ENCODE measurements around the gene KATNBL1.

Gene KATNBL1

GRCh38 chr15:34241376-34242330 is 31.8 kb upstream of the KATNBL1 start:
- TF ChIP-seq BHLHE40 (IDR thresholded peaks at IDR 0.05; ENCODE audit: borderline replicate concordance), result no peak
- TF ChIP-seq PKNOX1 (IDR thresholded peaks at IDR 0.05), result no peak
- no peak for TF ChIP-seq SP1 (IDR thresholded peaks at IDR 0.05)
- TF ChIP-seq CTBP1 (IDR thresholded peaks at IDR 0.05; ENCODE audit: borderline replicate concordance), result no peak
- TF ChIP-seq LEF1 (IDR thresholded peaks at IDR 0.05; ENCODE audit: borderline replicate concordance), result no peak
- TF ChIP-seq ARNT (IDR thresholded peaks at IDR 0.05), result no peak
- TF ChIP-seq TARDBP (IDR thresholded peaks at IDR 0.05), result no peak
- TF ChIP-seq FOXK2 (IDR thresholded peaks at IDR 0.05), result no peak
- no peak for TF ChIP-seq HDGF (IDR thresholded peaks at IDR 0.05; ENCODE audit: borderline replicate concordance)
- TF ChIP-seq NFRKB (IDR thresholded peaks at IDR 0.05), result no peak
- TF ChIP-seq FOXM1 (IDR thresholded peaks at IDR 0.05; ENCODE audit: borderline replicate concordance), result no peak
- TF ChIP-seq SUZ12 (IDR thresholded peaks at IDR 0.05), result no peak
- TF ChIP-seq ZNF384 (IDR thresholded peaks at IDR 0.05), result no peak
- TF ChIP-seq ELF4 (IDR thresholded peaks at IDR 0.05), result no peak
- ChIA-PET CTCF (interaction anchor here (1.0 to 1.1 kb wide), 2 partner anchors 8 to 11 kb away, joined by 3 to 4 read pairs; no protein-coding TSS in a partner anchor), POLR2A (no interaction called here)
- DNase-seq (ENCODE audit: extremely low spot score), result peak; percentile 23

GRCh38 chr15:34240537-34240936 is 30.6 kb upstream of the KATNBL1 start:
- no peak for TF ChIP-seq FOXM1 (IDR thresholded peaks at IDR 0.05; ENCODE audit: borderline replicate concordance)
- no peak for TF ChIP-seq ARNT (IDR thresholded peaks at IDR 0.05)
- TF ChIP-seq LEF1 (IDR thresholded peaks at IDR 0.05; ENCODE audit: borderline replicate concordance), result no peak
- no peak for TF ChIP-seq NFRKB (IDR thresholded peaks at IDR 0.05)
- no peak for TF ChIP-seq CTBP1 (IDR thresholded peaks at IDR 0.05; ENCODE audit: borderline replicate concordance)
- no peak for TF ChIP-seq L3MBTL2 (conservative IDR thresholded peaks at IDR 0.05)
- no peak for TF ChIP-seq PKNOX1 (IDR thresholded peaks at IDR 0.05)
- no peak for TF ChIP-seq FOXK2 (IDR thresholded peaks at IDR 0.05)
- DNase-seq (ENCODE audit: extremely low spot score), result no peak
- CTCF ChIA-PET, result interaction anchor here (0.6 to 1.1 kb wide), 2 partner anchors 12 to 1074 kb away, joined by 3 read pairs; no protein-coding TSS in a partner anchor
- POLR2A ChIA-PET, result no interaction called here

- TF ChIP-seq SP1 (IDR thresholded peaks at IDR 0.05), result no peak
- no peak for TF ChIP-seq NFRKB (IDR thresholded peaks at IDR 0.05)
- TF ChIP-seq BHLHE40 (IDR thresholded peaks at IDR 0.05; ENCODE audit: borderline replicate concordance), result no peak
- no peak for TF ChIP-seq FOXA1 (IDR thresholded peaks at IDR 0.05)
- no peak for TF ChIP-seq FOXM1 (IDR thresholded peaks at IDR 0.05; ENCODE audit: borderline replicate concordance)
- TF ChIP-seq LEF1 (IDR thresholded peaks at IDR 0.05; ENCODE audit: borderline replicate concordance), result no peak
- TF ChIP-seq PKNOX1 (IDR thresholded peaks at IDR 0.05), result no peak
- no peak for TF ChIP-seq FOXK2 (IDR thresholded peaks at IDR 0.05)
- no peak for TF ChIP-seq SUZ12 (IDR thresholded peaks at IDR 0.05)
- TF ChIP-seq HDGF (IDR thresholded peaks at IDR 0.05; ENCODE audit: borderline replicate concordance), result no peak
- no peak for TF ChIP-seq TARDBP (IDR thresholded peaks at IDR 0.05)
- no peak for TF ChIP-seq ELF4 (IDR thresholded peaks at IDR 0.05)
- no peak for TF ChIP-seq ZNF384 (IDR thresholded peaks at IDR 0.05)
- no peak for TF ChIP-seq ARNT (IDR thresholded peaks at IDR 0.05)
- TF ChIP-seq L3MBTL2 (conservative IDR thresholded peaks at IDR 0.05), result no peak
- TF ChIP-seq CTBP1 (IDR thresholded peaks at IDR 0.05; ENCODE audit: borderline replicate concordance), result no peak
- ChIA-PET POLR2A (no interaction called here), CTCF (no interaction called here)
- no peak for DNase-seq (ENCODE audit: extremely low spot score)
These were observed 29.4 kb upstream of the KATNBL1 start for GRCh38 chr15:34239151-34239808.

GRCh38 chr15:34233614-34234013 is 23.7 kb upstream of the KATNBL1 start:
- CTCF ChIA-PET, result interaction anchor here (0.9 to 1.0 kb wide), 2 partner anchors 8 to 110 kb away, joined by 3 to 4 read pairs; partner anchors contain the start of gene NUTM1
- POLR2A ChIA-PET, result no interaction called here
- TF ChIP-seq CTBP1 (IDR thresholded peaks at IDR 0.05; ENCODE audit: borderline replicate concordance), result no peak
- TF ChIP-seq L3MBTL2 (conservative IDR thresholded peaks at IDR 0.05), result no peak
- TF ChIP-seq LEF1 (IDR thresholded peaks at IDR 0.05; ENCODE audit: borderline replicate concordance), result no peak
- TF ChIP-seq FOXM1 (IDR thresholded peaks at IDR 0.05; ENCODE audit: borderline replicate concordance), result no peak
- no peak for TF ChIP-seq BHLHE40 (IDR thresholded peaks at IDR 0.05; ENCODE audit: borderline replicate concordance)
- DNase-seq (ENCODE audit: extremely low spot score), result no peak

- no peak for TF ChIP-seq HDGF (IDR thresholded peaks at IDR 0.05; ENCODE audit: borderline replicate concordance)
- no peak for TF ChIP-seq ZNF384 (IDR thresholded peaks at IDR 0.05)
- TF ChIP-seq L3MBTL2 (conservative IDR thresholded peaks at IDR 0.05), result 0 out of 2 replicates have a peak, but pooled peaks have one; percentile 25
- TF ChIP-seq BHLHE40 (IDR thresholded peaks at IDR 0.05; ENCODE audit: borderline replicate concordance), result no peak
- TF ChIP-seq CTBP1 (IDR thresholded peaks at IDR 0.05; ENCODE audit: borderline replicate concordance), result no peak
- TF ChIP-seq PKNOX1 (IDR thresholded peaks at IDR 0.05), result no peak
- no peak for TF ChIP-seq FOXK2 (IDR thresholded peaks at IDR 0.05)
- no peak for TF ChIP-seq FOXA1 (IDR thresholded peaks at IDR 0.05)
- ChIA-PET CTCF (no interaction called here), POLR2A (interaction anchor here (0.6 to 1.4 kb wide), 6 partner anchors 15 to 143 kb away, joined by 3 to 4 read pairs (median 3); partner anchors contain the start of genes KATNBL1 and LPCAT4)
- no peak for DNase-seq (ENCODE audit: extremely low spot score)
These were observed 14.2 kb upstream of the KATNBL1 start for GRCh38 chr15:34223904-34224596.
